ENCODE results near the gene CHST12. TPM values are rescaled to one million over a fixed set of nuclear protein-coding genes. Genes with fewer than 3 reads are reported as not detected.

Gene CHST12
- total RNA-seq, 2 donors from 2014 or later = 14.5 to 18.5 TPM

- Mint-ChIP-seq H3K4me1 (peaks cover 2% of the 10 kb centered on the region), H3K9me3 (no peaks in the 10 kb centered on the region), H3K27ac (no peak overlapping the region), H3K36me3 (ENCODE audit: low read depth) (no peaks in the 10 kb centered on the region), H3K4me3 (no peak overlapping the region), H3K27me3 (ENCODE audit: insufficient read depth) (no peaks in the 10 kb centered on the region)
- no peak overlapping the region for H3K27ac ChIP-seq (ENCODE audit: low read depth, low read length)
- TF ChIP-seq, protein P1, sequence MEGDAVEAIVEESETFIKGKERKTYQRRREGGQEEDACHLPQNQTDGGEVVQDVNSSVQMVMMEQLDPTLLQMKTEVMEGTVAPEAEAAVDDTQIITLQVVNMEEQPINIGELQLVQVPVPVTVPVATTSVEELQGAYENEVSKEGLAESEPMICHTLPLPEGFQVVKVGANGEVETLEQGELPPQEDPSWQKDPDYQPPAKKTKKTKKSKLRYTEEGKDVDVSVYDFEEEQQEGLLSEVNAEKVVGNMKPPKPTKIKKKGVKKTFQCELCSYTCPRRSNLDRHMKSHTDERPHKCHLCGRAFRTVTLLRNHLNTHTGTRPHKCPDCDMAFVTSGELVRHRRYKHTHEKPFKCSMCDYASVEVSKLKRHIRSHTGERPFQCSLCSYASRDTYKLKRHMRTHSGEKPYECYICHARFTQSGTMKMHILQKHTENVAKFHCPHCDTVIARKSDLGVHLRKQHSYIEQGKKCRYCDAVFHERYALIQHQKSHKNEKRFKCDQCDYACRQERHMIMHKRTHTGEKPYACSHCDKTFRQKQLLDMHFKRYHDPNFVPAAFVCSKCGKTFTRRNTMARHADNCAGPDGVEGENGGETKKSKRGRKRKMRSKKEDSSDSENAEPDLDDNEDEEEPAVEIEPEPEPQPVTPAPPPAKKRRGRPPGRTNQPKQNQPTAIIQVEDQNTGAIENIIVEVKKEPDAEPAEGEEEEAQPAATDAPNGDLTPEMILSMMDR (conservative IDR thresholded peaks at IDR 0.05) = no peak
- H3K9me3 ChIP-seq (ENCODE audit: control insufficient read depth, low read length) = no peaks in the 10 kb centered on the region
- no peak overlapping the region for H3K4me3 ChIP-seq (ENCODE audit: low read length)
- H3K36me3 ChIP-seq (ENCODE audit: control insufficient read depth, insufficient read depth, low read length) = no peaks in the 10 kb centered on the region
- no peak overlapping the region for H3K9ac ChIP-seq (ENCODE audit: extremely low read depth, low read length, poor library complexity, severe bottlenecking)
- WGBS, 2 experiments (ENCODE audit: insufficient coverage in 1 of 2, insufficient read length in 1 of 2) = 93 to 95% methylated on average over 5 to 6 of the region's 6 CpGs
- DNase-seq = peak; percentile 53
- H3K4me1 ChIP-seq (ENCODE audit: control insufficient read depth, insufficient read depth, low read length) = no peaks in the 10 kb centered on the region
- H3K27me3 ChIP-seq (ENCODE audit: control insufficient read depth, insufficient read depth, low read length, poor library complexity, severe bottlenecking) = no peaks in the 10 kb centered on the region
Observed at GRCh38 chr7:2472739-2473138, 69.3 kb downstream of the CHST12 start.

DNA sequence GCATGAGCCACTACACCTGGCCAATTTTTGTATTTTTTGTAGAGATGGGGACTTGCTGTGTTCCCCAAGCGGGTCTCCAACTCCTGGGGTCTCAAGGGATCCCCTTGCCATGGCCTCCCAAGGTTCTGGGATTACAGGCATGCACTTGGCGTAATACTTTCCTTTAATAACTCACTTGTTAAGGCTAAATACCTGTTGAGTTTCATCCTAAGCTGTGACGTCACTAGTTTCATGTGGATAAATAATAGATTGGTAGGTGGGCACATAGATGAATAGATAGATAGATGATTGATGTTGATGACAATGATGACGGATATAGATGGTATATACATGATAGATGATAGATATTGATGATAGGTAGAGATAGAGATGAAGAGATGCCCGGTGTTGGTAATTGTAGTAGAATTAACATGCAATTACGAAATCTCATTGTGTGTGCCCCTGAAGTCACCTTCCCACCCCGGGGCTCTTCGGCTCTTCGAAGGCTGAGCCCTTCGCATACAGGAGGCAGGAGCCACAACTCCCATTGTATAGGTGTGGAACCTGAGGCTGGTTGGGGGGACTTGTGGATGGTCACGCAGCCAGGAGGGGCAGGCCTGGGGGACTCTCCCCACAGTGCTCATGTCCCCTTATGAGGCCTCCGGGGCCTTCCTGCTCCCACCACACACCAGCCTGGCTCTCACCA lies 70.2 kb downstream of the CHST12 start:
- Histone ChIP-seq H3K4me1 (ENCODE audit: control insufficient read depth, insufficient read depth, low read length) (no peaks in the 10 kb centered on the region), H3K36me3 (ENCODE audit: control insufficient read depth, insufficient read depth, low read length) (no peaks in the 10 kb centered on the region), H3K9ac (ENCODE audit: extremely low read depth, low read length, poor library complexity, severe bottlenecking) (no peak overlapping the region), H3K27me3 (ENCODE audit: control insufficient read depth, insufficient read depth, low read length, poor library complexity, severe bottlenecking) (no peaks in the 10 kb centered on the region), H3K9me3 (ENCODE audit: control insufficient read depth, low read length) (no peaks in the 10 kb centered on the region), H3K27ac (ENCODE audit: low read depth, low read length) (no peak overlapping the region), H3K4me3 (ENCODE audit: low read length) (no peak overlapping the region)
- Mint-ChIP-seq H3K27ac (no peak overlapping the region), H3K4me1 (peaks cover 2% of the 10 kb centered on the region), H3K4me3 (no peak overlapping the region), H3K27me3 (ENCODE audit: insufficient read depth) (no peaks in the 10 kb centered on the region), H3K9me3 (no peaks in the 10 kb centered on the region), H3K36me3 (ENCODE audit: low read depth) (no peaks in the 10 kb centered on the region)
- 95 to 96% methylated on average over 9 to 12 of the region's 12 CpGs for WGBS, 2 experiments (ENCODE audit: insufficient coverage in 1 of 2, insufficient read length in 1 of 2)
- no peak for DNase-seq
- TF ChIP-seq, protein P1 (conservative IDR thresholded peaks at IDR 0.05) = no peak

GRCh38 chr7:2474224-2474623 lies 70.8 kb downstream of the CHST12 start:
- WGBS, 2 experiments (ENCODE audit: insufficient coverage in 1 of 2, insufficient read length in 1 of 2) = 63 to 85% methylated on average over 1 to 15 of the region's 15 CpGs
- no peaks in the 10 kb centered on the region for H3K36me3 Mint-ChIP-seq (ENCODE audit: low read depth)
- no peak overlapping the region for H3K27ac Mint-ChIP-seq
- Histone ChIP-seq H3K4me3 (ENCODE audit: low read length) (no peak overlapping the region), H3K27ac (ENCODE audit: low read depth, low read length) (no peak overlapping the region), H3K9me3 (ENCODE audit: control insufficient read depth, low read length) (no peaks in the 10 kb centered on the region), H3K27me3 (ENCODE audit: control insufficient read depth, insufficient read depth, low read length, poor library complexity, severe bottlenecking) (no peaks in the 10 kb centered on the region), H3K9ac (ENCODE audit: extremely low read depth, low read length, poor library complexity, severe bottlenecking) (no peak overlapping the region), H3K36me3 (ENCODE audit: control insufficient read depth, insufficient read depth, low read length) (no peaks in the 10 kb centered on the region), H3K4me1 (ENCODE audit: control insufficient read depth, insufficient read depth, low read length) (no peaks in the 10 kb centered on the region)
- H3K4me1 Mint-ChIP-seq = no peaks in the 10 kb centered on the region
- no peaks in the 10 kb centered on the region for H3K27me3 Mint-ChIP-seq (ENCODE audit: insufficient read depth)
- DNase-seq = peak; percentile 65
- TF ChIP-seq, protein P1 (conservative IDR thresholded peaks at IDR 0.05) = no peak
- no peaks in the 10 kb centered on the region for H3K9me3 Mint-ChIP-seq
- no peak overlapping the region for H3K4me3 Mint-ChIP-seq
